Fibroblast of skin of scalp (primary cell): ENCODE results near the gene GPX6.
"Not testable (repeated sequence)": the region's sequence is repeated elsewhere in the genome, so short reads cannot be mapped to it uniquely, and the experiment has no call there.

Source experiments
- DNase-seq: peaks from one replicate; pipeline ENCODE4 v3.0.0-alpha.2; 2013

GPX6 gene

DNA sequence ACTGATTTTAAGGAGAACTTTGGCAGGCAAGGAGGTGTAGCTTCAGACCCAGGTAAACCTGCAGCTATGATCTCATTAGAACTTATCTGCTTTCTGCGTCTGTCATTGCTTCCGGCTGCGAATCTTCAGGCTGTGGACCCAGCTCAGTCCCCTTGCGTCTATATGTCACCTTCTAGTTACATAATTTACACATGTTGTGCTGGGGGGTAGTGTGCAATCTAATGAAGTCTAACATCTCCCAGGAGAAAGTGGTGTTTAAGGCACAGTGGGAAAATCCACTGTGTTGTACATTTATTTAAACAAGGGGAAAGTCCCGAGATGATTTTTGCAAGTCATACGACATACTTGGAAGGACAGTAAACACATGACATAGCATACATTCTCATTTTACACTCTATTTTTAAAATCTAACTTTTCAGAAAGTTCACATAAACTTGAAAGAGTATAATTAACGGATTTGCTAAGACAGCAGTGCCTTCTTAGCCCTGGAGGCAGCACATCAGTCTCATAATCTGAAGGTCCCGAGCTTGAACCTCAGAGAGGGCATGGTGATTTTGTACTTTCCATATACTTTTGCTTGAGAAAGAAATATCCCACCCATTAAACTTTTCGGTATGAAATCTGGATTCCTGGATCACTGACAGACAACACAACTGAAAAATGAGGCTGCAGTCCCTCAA, 35.2 kb downstream of the GPX6 start:
- DNase-seq: no peak

DNA sequence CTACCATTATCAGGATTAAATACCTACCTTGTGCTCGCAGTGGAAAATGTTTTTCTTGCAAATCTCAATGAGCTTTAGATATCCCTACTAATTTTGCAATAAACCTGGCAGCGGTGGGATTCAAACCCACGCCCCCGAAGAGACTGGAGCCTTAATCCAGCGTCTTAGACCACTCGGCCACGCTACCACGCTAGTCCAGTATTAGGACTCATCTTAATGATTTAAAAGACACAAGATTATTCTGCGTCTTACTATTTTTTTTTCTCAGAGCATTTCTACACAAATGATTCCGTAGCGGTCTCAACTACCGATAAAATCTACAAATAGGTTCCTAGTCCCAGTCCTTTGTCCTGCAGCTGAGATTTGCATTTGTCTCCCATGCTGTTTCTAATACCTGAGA, 37.1 kb downstream of the GPX6 start:
- DNase-seq: no peak

- DNase-seq: peak; percentile 88
Observed at GRCh38 chr6:28474441-28475219, 41.0 kb downstream of the GPX6 start.

- DNase-seq: not testable (repeated sequence)
Observed at GRCh38 chr6:28469153-28469745, 46.3 kb downstream of the GPX6 start.

DNA sequence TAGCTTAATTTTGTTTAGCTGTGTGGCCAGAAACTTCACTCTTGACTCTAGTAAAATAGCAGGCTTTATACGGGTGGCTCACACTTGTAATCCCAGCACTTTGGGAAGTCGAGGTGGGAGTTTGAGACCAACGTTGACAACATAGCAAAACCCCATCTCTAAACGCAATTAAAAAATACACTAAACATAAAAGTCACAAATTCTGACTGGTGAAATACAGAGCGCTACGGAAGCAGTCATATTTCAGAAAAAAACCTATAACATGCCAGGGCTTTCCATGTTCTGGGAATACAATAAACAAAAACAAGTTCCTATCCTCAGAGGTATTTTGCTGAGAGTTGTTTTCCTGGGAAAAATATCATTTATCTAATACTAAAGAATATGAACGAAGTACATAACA, 47.5 kb downstream of the GPX6 start:
- no peak for DNase-seq

DNA sequence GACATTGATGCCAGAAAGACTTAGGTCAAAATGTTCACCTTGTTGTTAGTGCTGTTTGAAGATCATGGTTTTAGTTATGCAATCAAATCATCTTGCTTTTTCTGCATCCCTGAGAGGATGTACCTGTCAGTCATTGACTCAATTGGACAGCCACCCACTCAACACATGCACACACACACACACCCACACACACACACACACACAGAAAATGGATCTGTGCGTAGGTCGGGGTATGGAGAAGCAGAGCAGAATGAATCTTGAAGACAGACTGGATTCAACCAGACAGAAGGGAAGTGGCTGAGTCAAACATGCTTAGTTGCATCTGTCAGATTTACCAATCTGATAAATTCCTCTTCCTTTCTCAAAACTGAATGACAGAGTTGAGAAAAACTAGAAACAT, 53.2 kb downstream of the GPX6 start:
- no peak for DNase-seq

DNA sequence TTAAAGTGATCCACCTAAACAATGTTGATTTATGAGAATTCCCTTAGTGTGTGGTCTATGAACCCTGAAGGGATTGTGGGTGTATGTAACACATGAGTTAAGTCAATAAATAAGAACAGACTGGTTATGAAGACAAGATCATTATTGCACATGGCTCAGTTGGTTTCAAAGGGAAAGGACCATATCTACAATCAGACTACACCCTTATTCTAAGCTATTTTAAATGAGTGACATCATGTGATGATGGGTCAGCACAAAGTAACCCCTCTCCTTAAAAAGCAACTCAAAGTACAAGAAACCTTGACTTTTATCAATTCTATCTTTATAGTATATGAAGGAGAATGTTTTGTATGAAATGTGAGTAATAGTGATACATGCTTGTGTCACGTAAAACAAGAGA, 57.0 kb downstream of the GPX6 start:
- no peak for DNase-seq
